Camera-type eye (tissue), 1 donor: ENCODE results near the gene PRPSAP2. TPM values are rescaled to one million over a fixed set of nuclear protein-coding genes. Genes with fewer than 3 reads are reported as not detected.

Experiments used
- total RNA-seq: library from RNA; depleted of rRNA; stranded (reverse); fragments of >200 nt; gene quantifications from one replicate; pipeline ENCODE4 v1.2.3, GENCODE V29; 2014

The PRPSAP2 gene, protein sequence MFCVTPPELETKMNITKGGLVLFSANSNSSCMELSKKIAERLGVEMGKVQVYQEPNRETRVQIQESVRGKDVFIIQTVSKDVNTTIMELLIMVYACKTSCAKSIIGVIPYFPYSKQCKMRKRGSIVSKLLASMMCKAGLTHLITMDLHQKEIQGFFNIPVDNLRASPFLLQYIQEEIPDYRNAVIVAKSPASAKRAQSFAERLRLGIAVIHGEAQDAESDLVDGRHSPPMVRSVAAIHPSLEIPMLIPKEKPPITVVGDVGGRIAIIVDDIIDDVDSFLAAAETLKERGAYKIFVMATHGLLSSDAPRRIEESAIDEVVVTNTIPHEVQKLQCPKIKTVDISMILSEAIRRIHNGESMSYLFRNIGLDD
- 95.4 TPM for total RNA-seq

DNA sequence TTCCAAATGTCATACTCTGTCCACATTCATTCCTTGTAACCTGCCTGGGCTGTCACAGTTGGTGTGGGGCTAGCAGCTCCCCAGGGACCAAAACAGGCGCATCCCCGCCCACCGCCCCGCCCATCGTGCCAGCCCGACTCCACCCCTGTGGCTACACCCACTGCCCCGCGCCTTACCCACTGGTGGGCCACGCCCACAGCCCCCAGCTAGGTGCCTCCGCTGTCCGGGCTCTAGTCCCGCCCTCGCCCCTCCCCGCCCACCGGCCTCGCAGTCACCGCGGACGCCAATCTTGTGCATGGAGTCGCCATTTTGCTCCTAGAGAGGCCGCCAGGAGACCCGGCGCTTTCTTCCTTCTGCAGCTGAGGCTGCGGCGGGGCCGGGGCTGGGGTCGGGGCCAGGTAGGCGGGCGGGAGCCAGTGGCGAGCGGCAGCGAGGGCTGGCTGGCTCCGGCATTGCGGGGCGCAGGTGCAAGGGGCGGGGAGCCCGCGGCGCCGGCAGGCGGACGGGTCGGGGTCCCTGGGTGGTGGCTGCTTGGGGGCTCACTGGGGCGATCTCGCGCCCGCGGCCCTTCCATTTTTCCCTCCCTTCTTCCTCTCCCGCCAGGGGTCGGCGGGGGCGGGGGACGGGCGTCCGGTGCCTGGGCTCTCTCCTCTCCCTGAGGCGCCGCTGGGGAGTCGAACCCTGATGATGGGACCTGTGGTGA is at the start of gene PRPSAP2:
Gene PRPSAP2 (plus strand): TSS at position 268 of the 703 bp plus-strand sequence. CDS start 7,703 bp downstream, outside the sequence.

DNA sequence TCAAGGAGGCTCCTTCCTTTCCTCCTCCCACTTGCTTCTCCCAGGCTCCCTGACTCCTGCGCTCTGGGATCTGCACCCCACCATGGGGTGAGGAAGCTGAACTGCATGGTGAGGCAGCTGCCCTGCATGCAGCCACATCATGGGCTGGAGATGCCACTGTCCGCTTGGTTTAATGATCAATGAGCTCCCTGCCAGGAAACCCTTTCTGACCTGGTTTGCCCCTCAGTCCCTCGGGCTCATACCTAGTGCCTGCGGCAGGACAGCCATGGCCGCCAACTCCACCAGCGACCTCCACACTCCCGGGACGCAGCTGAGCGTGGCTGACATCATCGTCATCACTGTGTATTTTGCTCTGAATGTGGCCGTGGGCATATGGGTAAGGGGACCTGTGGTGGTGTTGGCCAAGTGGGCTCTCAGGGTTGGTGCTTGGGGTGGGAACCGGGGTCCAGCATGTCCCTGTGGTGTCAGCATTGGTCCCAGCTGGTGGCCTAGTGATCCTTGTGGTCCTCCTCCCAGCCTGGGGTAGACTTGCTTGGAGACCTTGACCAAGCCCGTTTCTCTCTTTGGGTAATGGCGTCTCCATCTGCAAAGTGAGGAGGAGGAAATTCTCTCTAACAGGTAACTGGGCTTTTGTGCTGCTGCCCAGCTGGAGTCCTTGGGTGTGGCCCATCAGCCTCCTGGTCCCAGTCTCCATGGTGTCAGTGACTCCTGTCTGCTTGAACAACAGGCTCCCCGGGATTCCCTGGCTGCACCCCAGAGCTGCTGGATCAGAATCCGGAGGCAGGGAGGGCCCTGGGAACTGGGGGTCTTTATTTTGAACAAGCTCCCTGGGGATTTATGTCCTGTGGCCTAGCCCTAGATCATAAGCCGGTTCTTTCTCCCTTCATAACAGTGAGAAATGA is 94.3 kb downstream of the PRPSAP2 start, which contains the start of gene SLC5A10:
Gene SLC5A10 (plus strand): TSS at position 225 of the 902 bp plus-strand sequence. CDS start 41 bp downstream, at position 266.

Other genes with a start within 250 kb of the PRPSAP2 start
- gene TBC1D28, start 213.7 kb upstream of the PRPSAP2 start, total RNA-seq, result not detected
- gene FOXO3B, start 175.8 kb upstream of the PRPSAP2 start, total RNA-seq, result 21.5 TPM
- gene FBXW10, start 114.1 kb upstream of the PRPSAP2 start, total RNA-seq, result 0.38 TPM
- 61.5 TPM for gene TVP23B, start 76.9 kb upstream of the PRPSAP2 start, total RNA-seq
- 0.11 TPM for gene SLC5A10, start 94.0 kb downstream of the PRPSAP2 start, total RNA-seq
- 3.2 TPM for gene FAM83G, start 146.6 kb downstream of the PRPSAP2 start, total RNA-seq
- gene GRAP, start 188.8 kb downstream of the PRPSAP2 start, total RNA-seq, result 2.5 TPM